Stomach (tissue), 4 donors: Measurements from ENCODE around the gene DTD1.

Experiments
- CTCF ChIP-seq, 7 experiments: fragments of 450-650 bp in 4 of 7; fragments of 200-600 bp in 3 of 7; sonication (generic) in 3 of 7; IDR thresholded peaks; one replicate each; pipeline ENCODE4 v1.5.1; 2016 to 2019; ENCODE audit warnings: antibody characterized with exemption in 7 of 7, control low read depth in 2 of 7, mild to moderate bottlenecking in 1 of 7
- POLR2AphosphoS5 ChIP-seq, 3 donors: sonication (generic); formaldehyde crosslinking; IDR thresholded peaks; one replicate each; pipeline ENCODE4 v1.6.1; 2016; ENCODE audit warnings: antibody characterized with exemption in 3 of 3

- no peak for TF ChIP-seq POLR2AphosphoS5 (IDR thresholded peaks at IDR 0.05)
- TF ChIP-seq CTCF (IDR thresholded peaks at IDR 0.05) = no peak
These were observed 23.6 kb downstream of the DTD1 start for GRCh38 chr20:18611492-18611891.
